MM.1S (cell line): ENCODE data around the gene SENP7.

ENCODE experiments used
- DNase-seq: peaks from one replicate; pipeline ENCODE4 v3.0.0-alpha.2; 2015
- H2AFZ ChIP-seq: fragments of 300-600 bp; sonication (generic); 2 replicates; pipeline ENCODE4 v1.6.0; 2016; ENCODE audit warnings: antibody characterized with exemption, low read length
- H3F3A ChIP-seq: fragments of 300-600 bp; sonication (generic); 2 replicates; pipeline ENCODE4 v1.6.1; 2016; ENCODE audit warnings: mild to moderate bottlenecking, antibody characterized with exemption, low read length, moderate library complexity, mixed read lengths; ENCODE audit not compliant: insufficient read depth
- H3K27ac ChIP-seq: fragments of 300-600 bp; sonication (generic); 2 replicates; pipeline ENCODE4 v1.5.1; 2016; ENCODE audit warnings: mild to moderate bottlenecking, low read length
- H3K27me3 ChIP-seq: fragments of 300-600 bp; sonication (generic); replicated peaks from 2 replicates; pipeline ENCODE4 v1.6.0; 2016; ENCODE audit warnings: low read length; ENCODE audit not compliant: insufficient read depth
- H3K36me3 ChIP-seq: fragments of 300-600 bp; sonication (generic); replicated peaks from 2 replicates; pipeline ENCODE4 v1.6.1; 2016; ENCODE audit warnings: mild to moderate bottlenecking, low read length, mixed read lengths; ENCODE audit not compliant: insufficient read depth
- H3K4me1 ChIP-seq: fragments of 300-600 bp; sonication (generic); 2 replicates; pipeline ENCODE4 v1.6.1; 2016; ENCODE audit warnings: low read length, mixed read lengths
- H3K4me2 ChIP-seq: fragments of 300-600 bp; sonication (generic); 2 replicates; pipeline ENCODE4 v1.6.0; 2016; ENCODE audit warnings: low read depth, low read length
- H3K4me3 ChIP-seq: fragments of 300-600 bp; sonication (generic); 2 replicates; pipeline ENCODE4 v1.5.1; 2016; ENCODE audit warnings: low read length, mixed read lengths
- H3K79me2 ChIP-seq: fragments of 300-600 bp; sonication (generic); 2 replicates; pipeline ENCODE4 v1.6.1; 2016; ENCODE audit warnings: mixed run types, low read length, mixed read lengths
- H3K9ac ChIP-seq: fragments of 300-600 bp; sonication (generic); 2 replicates; pipeline ENCODE4 v1.6.1; 2016; ENCODE audit warnings: low read length, mixed read lengths
- H3K9me2 ChIP-seq: fragments of 300-600 bp; sonication (generic); replicated peaks from 2 replicates; pipeline ENCODE4 v1.6.1; 2016; ENCODE audit warnings: mild to moderate bottlenecking, low read length, mixed read lengths; ENCODE audit not compliant: insufficient read depth
- H3K9me3 ChIP-seq: fragments of 300-600 bp; sonication (generic); replicated peaks from 2 replicates; pipeline ENCODE4 v1.6.1; 2016; ENCODE audit warnings: mild to moderate bottlenecking, low read length, mixed read lengths; ENCODE audit not compliant: insufficient read depth
- H4K20me1 ChIP-seq: fragments of 300-600 bp; sonication (generic); 2 replicates; pipeline ENCODE4 v1.6.1; 2016; ENCODE audit warnings: mild to moderate bottlenecking, low read length, moderate library complexity, mixed read lengths; ENCODE audit not compliant: insufficient read depth
- EZH2 ChIP-seq: fragments of 300-600 bp; sonication (generic); optimal IDR thresholded peaks from 2 replicates; pipeline ENCODE3; 2017; ENCODE audit warnings: low read depth, mild to moderate bottlenecking, antibody characterized with exemption, low read length, mixed read lengths
- EZH2phosphoT487 ChIP-seq: fragments of 300-600 bp; sonication (generic); IDR thresholded peaks from 2 replicates; pipeline ENCODE4 v1.6.1; 2018; ENCODE audit warnings: antibody characterized with exemption, low read length
- TF ChIP-seq, protein P1 (sequence below): fragments of 300-600 bp; sonication (generic); IDR thresholded peaks from 2 replicates; pipeline ENCODE4 v1.5.1; 2016; ENCODE audit warnings: antibody characterized with exemption, low read length, mixed read lengths

SENP7 gene

GRCh38 chr3:101414121-101414520, 98.9 kb downstream of the SENP7 start:
- no peaks in the 10 kb centered on the region for H3K79me2 ChIP-seq
- no peak overlapping the region for H3K9ac ChIP-seq
- no peaks in the 10 kb centered on the region for H3K9me2 ChIP-seq
- no peak for DNase-seq
- H3K4me2 ChIP-seq: no peak overlapping the region
- TF ChIP-seq, protein P1, sequence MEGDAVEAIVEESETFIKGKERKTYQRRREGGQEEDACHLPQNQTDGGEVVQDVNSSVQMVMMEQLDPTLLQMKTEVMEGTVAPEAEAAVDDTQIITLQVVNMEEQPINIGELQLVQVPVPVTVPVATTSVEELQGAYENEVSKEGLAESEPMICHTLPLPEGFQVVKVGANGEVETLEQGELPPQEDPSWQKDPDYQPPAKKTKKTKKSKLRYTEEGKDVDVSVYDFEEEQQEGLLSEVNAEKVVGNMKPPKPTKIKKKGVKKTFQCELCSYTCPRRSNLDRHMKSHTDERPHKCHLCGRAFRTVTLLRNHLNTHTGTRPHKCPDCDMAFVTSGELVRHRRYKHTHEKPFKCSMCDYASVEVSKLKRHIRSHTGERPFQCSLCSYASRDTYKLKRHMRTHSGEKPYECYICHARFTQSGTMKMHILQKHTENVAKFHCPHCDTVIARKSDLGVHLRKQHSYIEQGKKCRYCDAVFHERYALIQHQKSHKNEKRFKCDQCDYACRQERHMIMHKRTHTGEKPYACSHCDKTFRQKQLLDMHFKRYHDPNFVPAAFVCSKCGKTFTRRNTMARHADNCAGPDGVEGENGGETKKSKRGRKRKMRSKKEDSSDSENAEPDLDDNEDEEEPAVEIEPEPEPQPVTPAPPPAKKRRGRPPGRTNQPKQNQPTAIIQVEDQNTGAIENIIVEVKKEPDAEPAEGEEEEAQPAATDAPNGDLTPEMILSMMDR: no peak
- TF ChIP-seq EZH2phosphoT487: no peak
- H3K27ac ChIP-seq: no peak overlapping the region
- H2AFZ ChIP-seq: no peak overlapping the region
- no peaks in the 10 kb centered on the region for H3K9me3 ChIP-seq
- no peaks in the 10 kb centered on the region for H3K4me1 ChIP-seq
- no peak overlapping the region for H3K4me3 ChIP-seq
- H3K36me3 ChIP-seq: no peaks in the 10 kb centered on the region
- no peaks in the 10 kb centered on the region for H3K27me3 ChIP-seq
- H3F3A ChIP-seq: no peaks in the 10 kb centered on the region
- no peaks in the 10 kb centered on the region for H4K20me1 ChIP-seq

- H3K9me2 ChIP-seq: no peaks in the 10 kb centered on the region
- H3K4me2 ChIP-seq: no peak overlapping the region
- no peak overlapping the region for H3K9ac ChIP-seq
- no peak overlapping the region for H3K27ac ChIP-seq
- H3K36me3 ChIP-seq: no peaks in the 10 kb centered on the region
- no peak overlapping the region for H2AFZ ChIP-seq
- TF ChIP-seq, protein P1: no peak
- TF ChIP-seq EZH2 (no peak), EZH2phosphoT487 (no peak)
- H3K9me3 ChIP-seq: no peaks in the 10 kb centered on the region
- H3K79me2 ChIP-seq: no peaks in the 10 kb centered on the region
- H3K4me3 ChIP-seq: no peak overlapping the region
- H4K20me1 ChIP-seq: no peaks in the 10 kb centered on the region
- no peaks in the 10 kb centered on the region for H3K27me3 ChIP-seq
- H3F3A ChIP-seq: no peaks in the 10 kb centered on the region
- no peak for DNase-seq
- no peaks in the 10 kb centered on the region for H3K4me1 ChIP-seq
These were observed 99.4 kb downstream of the SENP7 start for GRCh38 chr3:101413656-101414055.

GRCh38 chr3:101391413-101391950, 121.5 kb downstream of the SENP7 start:
- Histone ChIP-seq H3K27me3 (no peaks in the 10 kb centered on the region), H2AFZ (no peak overlapping the region), H3K9me3 (no peaks in the 10 kb centered on the region), H3K79me2 (peaks cover 29% of the 10 kb centered on the region), H4K20me1 (no peaks in the 10 kb centered on the region), H3F3A (peaks cover 4% of the 10 kb centered on the region; the same call in 1 of the 2 replicates), H3K4me3 (no peak overlapping the region), H3K4me2 (no peak overlapping the region), H3K27ac (no peak overlapping the region), H3K9me2 (no peaks in the 10 kb centered on the region), H3K36me3 (no peaks in the 10 kb centered on the region), H3K4me1 (peaks cover 4% of the 10 kb centered on the region; the same call in 1 of the 2 replicates), H3K9ac (no peak overlapping the region)
- no peak for TF ChIP-seq EZH2
- TF ChIP-seq, protein P1: no peak
- TF ChIP-seq EZH2phosphoT487: no peak
- no peak for DNase-seq
